B cell (primary cell): ENCODE measurements around the gene RSPH1. TPM values are rescaled to one million over a fixed set of nuclear protein-coding genes. Genes with fewer than 3 reads are reported as not detected.

ENCODE experiments used
- ATAC-seq: fragments of 200-7000 bp; cut with Tn5 transposase; one replicate; pipeline ENCODE4 v1.10.0; 2021; ENCODE audit warnings: low read depth, mild to moderate bottlenecking, moderate number of reproducible peaks, moderate library complexity
- CTCF ChIA-PET: fragments of 350-600 bp; sonication (Branson Sonifier 250); formaldehyde crosslinking; loops from one replicate; lab custom pipeline; 2021; ENCODE audit warnings: antibody characterized with exemption, inconsistent platforms; lab: Charles Lee
- POLR2A ChIA-PET: fragments of 350-600 bp; sonication (Branson Sonifier 250); formaldehyde crosslinking; loops from one replicate; lab custom pipeline; 2021; ENCODE audit warnings: antibody characterized with exemption; lab: Charles Lee
- DNase-seq: peaks from one replicate; pipeline ENCODE4 v3.0.0; 2013
- H2AFZ ChIP-seq: 2 replicates; pipeline ENCODE4 v1.6.1; 2012; ENCODE audit warnings: mild to moderate bottlenecking, low read depth, low read length; ENCODE audit not compliant: insufficient read depth, poor library complexity, severe bottlenecking
- H3K27ac ChIP-seq, 2 donors: 1 replicate in 1 of 2; 2 replicates in 1 of 2; pipeline ENCODE4 v1.5.1; 2012 to 2013; ENCODE audit warnings: low read length in 2 of 2, mild to moderate bottlenecking in 2 of 2, moderate library complexity in 1 of 2
- H3K27me3 ChIP-seq, 4 experiments: fragments of 200-600 bp in 1 of 4; sonication (generic) in 1 of 4; replicated peaks in 1 of 4; 1 replicate in 2 of 4; 2 replicates in 2 of 4; pipeline versions ENCODE4 v1.6.1 to v1.7.0; 2013 to 2016; ENCODE audit warnings: low read length in 3 of 4, mild to moderate bottlenecking in 2 of 4, mixed read lengths in 1 of 4, moderate library complexity in 1 of 4; ENCODE audit not compliant: insufficient read depth in 4 of 4, control insufficient read depth in 3 of 4; ENCODE audit errors: control extremely low read depth in 1 of 4
- H3K36me3 ChIP-seq, 2 experiments: replicated peaks in 1 of 2; 1 replicate in 1 of 2; 2 replicates in 1 of 2; pipeline versions ENCODE4 v1.6.1 to v1.7.1; 2013; ENCODE audit warnings: low read length in 1 of 2; ENCODE audit not compliant: insufficient read depth in 2 of 2, control insufficient read depth in 1 of 2; ENCODE audit errors: control extremely low read depth in 1 of 2, extremely low read depth in 1 of 2
- H3K4me1 ChIP-seq, 2 donors: fragments of 200-600 bp in 1 of 2; sonication (generic) in 1 of 2; 1 replicate in 1 of 2; 2 replicates in 1 of 2; pipeline versions ENCODE4 v1.5.1 to v1.6.1; 2013 to 2017; ENCODE audit warnings: low read length in 2 of 2; ENCODE audit not compliant: control insufficient read depth in 2 of 2, insufficient read depth in 2 of 2
- H3K4me2 ChIP-seq: replicated peaks from 2 replicates; pipeline ENCODE3; 2012; ENCODE audit warnings: mild to moderate bottlenecking, low read depth, low read length; ENCODE audit not compliant: poor library complexity, severe bottlenecking
- H3K4me3 ChIP-seq, 5 experiments: fragments of 200-600 bp in 1 of 5; sonication (generic) in 1 of 5; 1 replicate in 3 of 5; 2 replicates in 2 of 5; pipeline versions ENCODE4 v1.5.1 to v1.7.0; 2011 to 2016; ENCODE audit warnings: low read length in 4 of 5, mild to moderate bottlenecking in 4 of 5, low read depth in 2 of 5, control low read depth in 1 of 5, moderate library complexity in 1 of 5; ENCODE audit not compliant: insufficient read depth in 1 of 5; ENCODE audit errors: control extremely low read depth in 1 of 5, extremely low read depth in 1 of 5
- H3K79me2 ChIP-seq: fragments of 200-600 bp; sonication (generic); one replicate; pipeline ENCODE4 v1.6.0; 2016; ENCODE audit warnings: low read length; ENCODE audit not compliant: control insufficient read depth, insufficient read depth
- H3K9ac ChIP-seq: fragments of 200-600 bp; sonication (generic); 2 replicates; pipeline ENCODE4 v1.6.1; 2017; ENCODE audit warnings: mild to moderate bottlenecking, low read length, moderate library complexity
- H3K9me3 ChIP-seq, 3 donors: one replicate each; pipeline versions ENCODE4 v1.6.1 to v1.7.1; 2013; ENCODE audit warnings: low read length in 2 of 3; ENCODE audit not compliant: control insufficient read depth in 2 of 3, insufficient read depth in 1 of 3; ENCODE audit errors: control extremely low read depth in 1 of 3
- H4K20me1 ChIP-seq: 2 replicates; pipeline ENCODE4 v1.6.0; 2012; ENCODE audit warnings: mild to moderate bottlenecking, low read length; ENCODE audit not compliant: insufficient read depth, control insufficient read depth, poor library complexity, severe bottlenecking
- H3K27ac Mint-ChIP-seq: one replicate; pipeline ENCODE4 v1.8.0; 2021; ENCODE audit warnings: mixed read lengths
- H3K27me3 Mint-ChIP-seq: one replicate; pipeline ENCODE4 v1.8.0; 2021; ENCODE audit warnings: mixed read lengths
- H3K4me1 Mint-ChIP-seq: one replicate; pipeline ENCODE4 v1.8.0; 2021; ENCODE audit warnings: mixed read lengths
- H3K4me3 Mint-ChIP-seq: one replicate; pipeline ENCODE4 v1.8.0; 2021; ENCODE audit warnings: mixed read lengths
- H3K9me3 Mint-ChIP-seq: one replicate; pipeline ENCODE4 v1.8.0; 2022; ENCODE audit warnings: mixed read lengths; ENCODE audit not compliant: insufficient read depth
- EZH2 ChIP-seq: IDR thresholded peaks from 2 replicates; pipeline ENCODE4 v1.6.1; 2012; ENCODE audit warnings: borderline replicate concordance, low read depth, mild to moderate bottlenecking, moderate library complexity, low read length; ENCODE audit not compliant: insufficient read depth, poor library complexity, severe bottlenecking
- WGBS: methylation state at CpG from one replicate; pipeline ENCODE4 v1.1.5; 2013; ENCODE audit warnings: missing lambda C conversion rate; ENCODE audit not compliant: insufficient coverage; 5-methylcytosine and 5-hydroxymethylcytosine counted together
- intact Hi-C: fragments of 100-400 bp; cut with micrococcal nuclease; formaldehyde crosslinking; loops from one replicate; pipeline ENCODE4 v1.10.0; 2022
- polyA plus RNA-seq: library from polyadenylated mRNA; depleted of rRNA; stranded (reverse); fragments of >200 nt; gene quantifications from 2 replicates; pipeline ENCODE4 v1.2.3, GENCODE V29; 2012
- total RNA-seq, 2 donors: library from RNA; stranded (reverse); fragments of 120-200 nt in 1 of 2; gene quantifications; 1 replicate in 1 of 2; 2 replicates in 1 of 2; pipeline versions ENCODE4 v1.2.3 to v1.2.4, GENCODE V29; 2013 to 2022
- TF ChIP-seq, protein P1 (sequence below): fragments of 200-600 bp; IDR thresholded peaks from one replicate; pipeline ENCODE4 v1.8.0; 2022; ENCODE audit warnings: antibody characterized with exemption, mild to moderate bottlenecking

The RSPH1 gene
- total and polyA plus RNA-seq, 2 donors (not counting 1 experiment from before 2014, with no cell fraction given), result 0.10 to 0.64 TPM

DNA sequence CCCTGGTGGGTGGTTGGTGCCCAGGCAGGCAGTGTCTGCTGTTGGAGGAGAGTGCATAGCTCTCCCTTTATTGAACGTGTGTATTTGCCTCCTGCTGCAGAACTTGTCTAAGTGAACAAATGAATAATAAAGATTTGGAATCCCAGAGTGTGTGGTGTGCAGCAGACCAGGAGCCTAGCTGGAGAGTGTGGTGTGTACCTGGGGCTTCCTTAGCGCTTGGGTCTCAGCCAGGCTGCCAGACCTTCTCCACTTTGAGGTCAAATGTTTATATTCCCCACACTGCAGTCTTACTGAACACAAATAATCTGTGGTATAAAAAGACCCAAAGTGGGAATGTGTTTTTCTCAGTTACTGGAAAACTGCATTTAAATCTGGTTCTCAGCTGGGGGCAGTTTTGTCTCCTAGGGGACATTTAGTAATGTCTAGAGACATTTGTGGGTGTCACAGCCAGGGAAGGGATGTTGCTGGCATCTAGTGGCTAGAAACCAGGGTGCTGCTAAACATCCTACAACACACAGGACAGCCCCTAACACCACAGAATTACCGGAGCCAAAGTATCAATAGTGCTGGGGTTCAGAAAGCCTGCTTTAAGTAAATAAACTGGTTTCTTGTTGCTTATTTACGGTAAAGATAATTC is 41.2 kb upstream of the RSPH1 start:
- Histone ChIP-seq H3K9me3 (no peaks in the 10 kb centered on the region), H3K4me1 (peaks cover 51% of the 10 kb centered on the region in 2 donors), H3K27me3 (no peaks in the 10 kb centered on the region), H4K20me1 (peaks cover 7% of the 10 kb centered on the region), H3K27ac (peak overlapping the region in 1 of 2 donors; percentile 88), H3K4me3 (no peak overlapping the region), H2AFZ (no peak overlapping the region), H3K9ac (no peak overlapping the region), H3K79me2 (peaks cover 50% of the 10 kb centered on the region), H3K36me3 (peaks cover 4 to 45% of the 10 kb centered on the region in 2 experiments), H3K4me2 (no peak overlapping the region)
- Mint-ChIP-seq H3K27ac (peak overlapping the region; percentile 84), H3K4me3 (peak overlapping the region; percentile 17), H3K9me3 (no peaks in the 10 kb centered on the region), H3K27me3 (no peaks in the 10 kb centered on the region), H3K4me1 (peaks cover 58% of the 10 kb centered on the region)
- POLR2A ChIA-PET, result interaction anchor here (0.8 to 0.9 kb wide), 2 partner anchors 24 to 41 kb away, joined by 3 to 4 read pairs; partner anchors contain the start of genes RSPH1 and SLC37A1
- intact Hi-C loops, result loop anchor here (1.0 to 10.0 kb wide), 9 partner anchors 20 to 612 kb away; no protein-coding TSS in a partner anchor
- ATAC-seq, result no peak
- TF ChIP-seq, protein P1, sequence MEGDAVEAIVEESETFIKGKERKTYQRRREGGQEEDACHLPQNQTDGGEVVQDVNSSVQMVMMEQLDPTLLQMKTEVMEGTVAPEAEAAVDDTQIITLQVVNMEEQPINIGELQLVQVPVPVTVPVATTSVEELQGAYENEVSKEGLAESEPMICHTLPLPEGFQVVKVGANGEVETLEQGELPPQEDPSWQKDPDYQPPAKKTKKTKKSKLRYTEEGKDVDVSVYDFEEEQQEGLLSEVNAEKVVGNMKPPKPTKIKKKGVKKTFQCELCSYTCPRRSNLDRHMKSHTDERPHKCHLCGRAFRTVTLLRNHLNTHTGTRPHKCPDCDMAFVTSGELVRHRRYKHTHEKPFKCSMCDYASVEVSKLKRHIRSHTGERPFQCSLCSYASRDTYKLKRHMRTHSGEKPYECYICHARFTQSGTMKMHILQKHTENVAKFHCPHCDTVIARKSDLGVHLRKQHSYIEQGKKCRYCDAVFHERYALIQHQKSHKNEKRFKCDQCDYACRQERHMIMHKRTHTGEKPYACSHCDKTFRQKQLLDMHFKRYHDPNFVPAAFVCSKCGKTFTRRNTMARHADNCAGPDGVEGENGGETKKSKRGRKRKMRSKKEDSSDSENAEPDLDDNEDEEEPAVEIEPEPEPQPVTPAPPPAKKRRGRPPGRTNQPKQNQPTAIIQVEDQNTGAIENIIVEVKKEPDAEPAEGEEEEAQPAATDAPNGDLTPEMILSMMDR, result peak; percentile 72
- TF ChIP-seq EZH2, result no peak
- peak; percentile 69 for DNase-seq
- CTCF ChIA-PET, result interaction anchor here (0.8 to 5.9 kb wide), 32 partner anchors 12 to 392 kb away, joined by 3 to 59 read pairs (median 6); partner anchors contain the start of genes RSPH1 and SLC37A1
- 88% methylated on average over 1 of the region's 4 CpGs for WGBS

DNA sequence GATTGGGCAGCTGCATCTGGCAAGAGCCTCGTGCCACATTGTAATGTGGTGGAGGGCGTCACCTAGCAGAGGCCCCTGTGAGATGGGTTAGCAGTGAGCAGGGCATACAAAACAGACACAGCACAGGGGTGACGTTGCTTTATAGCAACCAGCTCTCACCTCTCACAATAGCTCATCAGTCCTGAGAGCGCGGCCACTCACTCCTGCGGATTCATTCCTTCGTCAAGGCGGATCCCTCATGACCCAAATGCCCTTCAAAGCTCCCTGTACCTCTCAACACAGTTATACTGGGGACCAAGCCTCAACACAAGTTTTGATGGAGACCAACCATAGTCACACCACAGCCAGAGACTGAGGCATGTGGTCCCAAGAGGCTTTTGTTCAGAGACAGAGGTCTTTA is 40.6 kb upstream of the RSPH1 start:
- Histone ChIP-seq H2AFZ (no peak overlapping the region), H3K4me2 (peak overlapping the region; percentile 73), H3K79me2 (peaks cover 54% of the 10 kb centered on the region), H4K20me1 (peaks cover 7% of the 10 kb centered on the region), H3K27ac (peak overlapping the region; percentile 86 to 88), H3K9me3 (no peaks in the 10 kb centered on the region), H3K36me3 (peaks cover 4 to 42% of the 10 kb centered on the region in 2 experiments), H3K27me3 (no peaks in the 10 kb centered on the region), H3K9ac (peak overlapping the region; percentile 19), H3K4me3 (no peak overlapping the region), H3K4me1 (peaks cover 51% of the 10 kb centered on the region in 2 donors)
- H3K27me3 Mint-ChIP-seq, result no peaks in the 10 kb centered on the region
- H3K27ac Mint-ChIP-seq, result peak overlapping the region; percentile 84
- H3K4me1 Mint-ChIP-seq, result peaks cover 65% of the 10 kb centered on the region
- intact Hi-C loops, result loop anchor here (1.0 to 10.0 kb wide), 7 partner anchors 20 to 612 kb away; partner anchors contain the start of gene RSPH1
- H3K4me3 Mint-ChIP-seq, result peak overlapping the region; percentile 72
- WGBS, result 85% methylated on average over 8 of the region's 8 CpGs
- ChIA-PET POLR2A (interaction anchor here (0.7 to 2.4 kb wide), 5 partner anchors 9 to 68 kb away, joined by 3 to 20 read pairs (median 3); partner anchors contain the start of genes RSPH1 and SLC37A1), CTCF (interaction anchor here (0.6 to 5.9 kb wide), 43 partner anchors 8 to 391 kb away, joined by 3 to 59 read pairs (median 5); partner anchors contain the start of genes RSPH1 and SLC37A1)
- H3K9me3 Mint-ChIP-seq, result no peaks in the 10 kb centered on the region
- ATAC-seq, result no peak
- DNase-seq, result no peak
- TF ChIP-seq EZH2, result no peak
- TF ChIP-seq, protein P1, result no peak
